Left colon (tissue), 2 donors: ENCODE data around the gene CAPRIN1. TPM values are rescaled to one million over a fixed set of nuclear protein-coding genes. Genes with fewer than 3 reads are reported as not detected.

Experiments used
- ATAC-seq: fragments of 200-7000 bp; cut with Tn5 transposase; one replicate; pipeline ENCODE4 v1.9.1; 2020; ENCODE audit warnings: mild to moderate bottlenecking, moderate library complexity
- DNase-seq, 2 donors: peaks; one replicate each; pipeline ENCODE4 v3.0.0-alpha.2; 2020
- intact Hi-C, 2 donors: fragments of 100-400 bp; cut with DNase I in 1 of 2; cut with micrococcal nuclease in 1 of 2; formaldehyde crosslinking; loops; one replicate each; pipeline versions ENCODE4 v1.11.2 to v1.14.0; 2022; cut with DNase I, micrococcal nuclease
- total RNA-seq, 2 donors: library from RNA; stranded (reverse); fragmentation: NEBNext Ultra II Directional; extraction: Animal tissue kit (Norgen Biotek cat#: 25700); gene quantifications; one replicate each; pipeline ENCODE4 v1.2.1, GENCODE V29; 2021
- donor health status: DM: no; HTN: no; CAD: no.
- donor health status: DM: yes; HTN: yes; CAD: no.

Gene CAPRIN1
- total RNA-seq, 2 donors from 2014 or later: 150 to 166 TPM

DNA sequence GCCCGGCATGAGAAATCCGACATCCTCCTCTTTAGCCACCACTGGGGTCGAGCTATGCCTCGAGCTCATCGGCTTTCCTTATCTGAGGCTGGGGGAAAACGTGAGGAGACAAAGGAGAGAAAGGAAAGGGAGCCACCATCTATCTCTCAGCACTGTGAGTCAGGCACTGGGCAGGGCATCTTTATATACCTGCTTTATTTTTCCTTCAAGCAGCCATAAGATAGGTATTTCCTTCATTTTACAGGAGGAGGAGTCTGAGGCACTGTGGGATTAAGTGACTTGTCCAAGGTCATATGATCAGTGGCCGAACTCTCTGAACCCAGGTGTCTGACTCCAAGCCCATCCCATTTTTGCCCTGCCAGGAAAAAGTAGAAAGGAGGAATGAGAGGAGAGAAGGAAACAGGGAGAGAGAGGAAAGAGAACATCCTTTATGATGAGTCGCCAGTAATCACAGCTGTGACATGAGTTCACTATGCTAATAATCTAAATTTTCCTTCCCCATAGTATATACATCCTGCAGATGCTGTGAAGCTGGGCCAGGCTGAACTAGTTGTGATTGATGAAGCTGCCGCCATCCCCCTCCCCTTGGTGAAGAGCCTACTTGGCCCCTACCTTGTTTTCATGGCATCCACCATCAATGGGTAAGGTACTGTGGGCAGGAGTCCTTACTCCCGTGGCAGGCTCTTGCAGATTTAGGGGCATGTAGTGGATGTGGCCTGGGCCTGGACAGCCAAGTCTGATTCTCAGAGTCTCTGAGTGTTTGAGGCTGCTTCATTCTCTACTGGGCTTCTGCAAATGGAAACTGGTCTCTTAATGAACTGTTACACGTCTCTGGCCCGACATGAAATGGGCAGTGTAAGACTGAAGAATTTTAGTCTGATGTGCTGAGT lies 75.7 kb downstream of the CAPRIN1 start:
- ATAC-seq: peak; percentile 42

GRCh38 chr11:34128824-34129223 lies 77.3 kb downstream of the CAPRIN1 start:
- ATAC-seq: no peak
- intact Hi-C loops: no loop called here

More for the DNA sequence above, 75.7 kb downstream of the CAPRIN1 start:
- intact Hi-C loops: no loop called here
- no peak for DNase-seq

GRCh38 chr11:34132261-34132965 lies 80.9 kb downstream of the CAPRIN1 start:
- no peak for ATAC-seq
- DNase-seq: no peak

More at GRCh38 chr11:34128824-34129223, 77.3 kb downstream of the CAPRIN1 start:
- no peak for DNase-seq

GRCh38 chr11:34134765-34135164 lies 83.2 kb downstream of the CAPRIN1 start:
- no peak for ATAC-seq
- DNase-seq: no peak
- intact Hi-C loops: no loop called here

More at GRCh38 chr11:34132261-34132965, 80.9 kb downstream of the CAPRIN1 start:
- intact Hi-C loops: no loop called here

GRCh38 chr11:34135439-34135838 lies 83.9 kb downstream of the CAPRIN1 start:
- ATAC-seq: no peak
- DNase-seq: no peak
- intact Hi-C loops: no loop called here

GRCh38 chr11:34136420-34136819 lies 84.9 kb downstream of the CAPRIN1 start:
- intact Hi-C loops: no loop called here
- ATAC-seq (no peak), DNase-seq (no peak)

GRCh38 chr11:34139346-34139745 lies 87.8 kb downstream of the CAPRIN1 start:
- intact Hi-C loops: no loop called here
- ATAC-seq (no peak), DNase-seq (no peak)

GRCh38 chr11:34140149-34140548 lies 88.6 kb downstream of the CAPRIN1 start:
- ATAC-seq (no peak), DNase-seq (no peak)
- intact Hi-C loops: no loop called here

- intact Hi-C loops: no loop called here
- DNase-seq (no peak), ATAC-seq (no peak)
Measured at GRCh38 chr11:34143048-34143447, 91.5 kb downstream of the CAPRIN1 start.

DNA sequence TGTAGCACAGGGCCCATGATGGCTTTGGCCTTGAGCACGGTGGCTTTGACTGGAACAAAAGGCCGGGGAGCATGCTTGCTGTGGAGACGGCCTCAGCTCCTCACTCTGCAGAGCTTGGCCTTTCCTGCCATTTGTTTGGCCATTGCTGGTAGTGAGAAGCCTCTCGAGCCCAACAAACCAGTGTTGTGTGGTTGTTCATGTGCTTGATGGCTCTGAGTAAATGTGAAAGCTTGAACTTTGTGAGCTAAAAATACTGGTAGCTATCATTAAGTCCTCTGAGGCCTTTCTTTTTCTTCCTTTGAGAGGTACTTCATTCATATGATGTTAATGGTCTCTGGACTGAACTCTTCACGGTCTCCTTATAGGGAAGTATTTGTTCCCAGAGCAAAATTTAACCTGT lies 93.5 kb downstream of the CAPRIN1 start:
- DNase-seq (no peak), ATAC-seq (no peak)
- intact Hi-C loops: no loop called here

- DNase-seq (no peak), ATAC-seq (no peak)
- intact Hi-C loops: no loop called here
Measured at GRCh38 chr11:34145847-34146381, 94.4 kb downstream of the CAPRIN1 start.

DNA sequence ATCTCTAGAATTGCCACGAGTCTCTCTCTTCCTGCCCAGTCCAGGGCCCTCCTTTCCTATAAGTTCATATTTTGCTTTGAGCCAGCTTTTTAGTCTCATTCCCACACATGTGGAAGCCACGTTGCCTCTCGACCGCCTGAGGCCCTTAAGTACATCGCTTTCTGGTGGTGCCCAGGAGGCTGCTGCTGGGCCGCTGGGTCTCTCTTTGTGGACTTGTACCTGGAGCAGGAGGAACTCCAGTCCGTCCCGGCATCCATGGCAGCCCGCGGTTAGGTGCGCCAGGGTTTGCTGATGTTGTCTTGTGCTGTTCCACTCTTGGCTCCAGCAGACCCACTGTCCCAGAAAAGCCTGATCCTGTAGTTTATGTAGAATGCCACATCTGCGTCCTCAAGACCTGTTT lies 94.9 kb downstream of the CAPRIN1 start:
- intact Hi-C loops: no loop called here
- ATAC-seq (no peak), DNase-seq (no peak)

GRCh38 chr11:34146866-34147265 lies 95.3 kb downstream of the CAPRIN1 start:
- DNase-seq (no peak), ATAC-seq (no peak)
- intact Hi-C loops: no loop called here

DNA sequence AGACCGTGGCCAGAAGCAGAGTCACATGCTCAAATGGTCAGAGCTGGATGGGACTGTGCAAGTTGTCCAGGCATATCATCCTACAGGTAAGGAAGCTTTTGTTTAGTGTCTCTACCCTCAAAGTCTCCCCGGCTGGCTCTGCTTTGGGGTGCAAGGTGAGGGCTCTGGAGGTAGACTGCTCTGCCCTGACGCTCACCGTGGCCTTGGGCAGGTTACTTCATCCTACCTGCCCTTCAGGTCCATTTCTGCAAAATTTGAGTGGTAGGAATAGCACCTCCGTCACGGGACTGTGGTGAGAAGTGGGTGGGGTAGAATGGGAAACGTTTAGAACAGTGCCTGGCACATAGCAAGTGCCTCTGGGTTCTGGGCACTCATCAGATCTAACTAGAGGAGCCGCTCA lies 96.0 kb downstream of the CAPRIN1 start:
- ATAC-seq: no peak
- intact Hi-C loops: no loop called here
- DNase-seq: no peak

GRCh38 chr11:34148504-34149165 lies 97.1 kb downstream of the CAPRIN1 start:
- DNase-seq (no peak), ATAC-seq (no peak)
- intact Hi-C loops: no loop called here

DNA sequence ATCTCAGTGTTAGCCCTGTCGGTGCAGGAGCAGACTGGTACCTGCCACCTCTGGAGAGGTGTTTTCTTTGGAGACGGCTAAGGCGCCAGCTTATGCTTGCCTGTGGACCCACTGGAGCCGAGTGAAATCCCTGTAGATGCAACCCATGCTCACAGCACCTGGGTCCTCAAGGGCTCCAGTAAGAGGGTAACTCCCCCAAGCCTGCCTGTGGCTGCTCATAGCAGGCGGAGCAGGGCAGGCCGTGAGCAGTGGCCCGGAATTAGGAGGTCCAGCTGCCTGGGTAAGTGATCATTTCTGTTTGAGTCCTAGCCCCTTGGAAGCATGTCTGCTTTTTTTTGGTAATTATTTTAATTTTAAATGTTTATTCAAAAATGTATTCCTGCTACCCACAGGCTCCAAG lies 97.7 kb downstream of the CAPRIN1 start:
- DNase-seq: no peak
- intact Hi-C loops: no loop called here
- no peak for ATAC-seq

DNA sequence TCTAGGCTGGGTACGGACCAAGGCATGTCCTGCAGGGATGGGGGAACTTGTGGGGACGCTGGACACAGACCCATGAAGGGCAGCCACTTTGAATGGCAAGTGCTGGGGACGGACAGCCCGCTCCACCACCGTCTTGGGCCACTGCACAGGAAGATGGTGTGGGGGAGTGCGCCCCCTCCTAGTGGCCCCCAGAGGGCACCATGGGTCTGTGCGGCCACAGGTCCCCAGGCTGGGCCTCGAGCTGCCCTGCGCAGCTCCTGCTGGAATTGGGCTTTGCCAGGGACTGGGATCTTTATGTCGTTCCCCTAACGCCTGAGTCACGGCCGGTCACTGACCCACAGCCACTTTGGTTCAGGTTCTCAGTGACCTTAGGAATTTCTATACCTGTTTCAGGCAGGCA lies 98.3 kb downstream of the CAPRIN1 start:
- ATAC-seq: peak; percentile 44
- intact Hi-C loops: no loop called here
- DNase-seq: no peak

DNA sequence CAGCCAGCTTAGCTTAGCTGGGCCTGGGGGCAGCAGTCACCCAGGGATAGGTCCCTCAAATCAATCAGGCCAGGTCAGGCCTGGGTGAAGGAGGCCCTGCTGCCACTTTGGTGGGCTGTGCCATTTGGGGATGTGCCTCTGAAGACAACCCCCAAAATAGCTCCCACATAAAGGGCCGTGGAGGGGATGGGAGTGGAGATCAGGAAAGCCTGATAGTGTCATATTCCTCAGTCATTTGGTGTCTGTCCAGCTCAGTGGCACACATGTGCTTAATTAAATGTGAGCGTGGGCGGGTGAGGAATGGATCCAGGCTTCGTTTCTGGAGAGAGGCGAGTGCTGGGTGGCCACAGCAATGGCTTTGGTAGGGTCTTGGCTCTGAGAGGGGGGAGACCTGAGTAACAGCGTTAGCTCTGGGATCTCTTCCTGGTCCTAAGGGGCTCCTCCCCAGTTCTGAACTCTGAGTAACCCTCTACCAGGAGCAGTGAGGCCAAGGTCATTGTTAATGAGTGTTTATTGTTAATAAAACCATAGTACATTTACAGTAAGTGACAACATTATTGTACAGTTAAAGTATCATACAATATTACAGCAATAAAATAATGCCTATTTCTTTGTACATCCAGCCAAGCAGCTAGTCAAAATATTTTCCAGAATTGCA lies 99.1 kb downstream of the CAPRIN1 start:
- ATAC-seq: peak; percentile 69
- intact Hi-C loops: no loop called here
- DNase-seq: no peak
